CD4-positive, CD25-positive, alpha-beta regulatory T cell (primary cell): ENCODE data around the gene CLTA. TPM values are rescaled to one million over a fixed set of nuclear protein-coding genes. Genes with fewer than 3 reads are reported as not detected.
"Not testable (repeated sequence)": the region's sequence is repeated elsewhere in the genome, so short reads cannot be mapped to it uniquely, and the experiment has no call there.

Experiments used
- ATAC-seq, 2 donors: fragments of 150-1000 bp; cut with Tn5 transposase; one replicate each; pipeline ENCODE4 v1.10.0; 2021; ENCODE audit warnings: low read depth in 2 of 2, moderate number of reproducible peaks in 2 of 2, moderate library complexity in 1 of 2
- DNase-seq, 3 donors: peaks; one replicate each; pipeline versions ENCODE4 v3.0.0 to v3.0.0-alpha.2; 2012 to 2022; ENCODE audit warnings: mixed read lengths in 1 of 3
- H3K27ac ChIP-seq: one replicate; pipeline ENCODE4 v1.7.0; 2013; ENCODE audit warnings: mild to moderate bottlenecking, low read length; ENCODE audit not compliant: insufficient read depth, poor library complexity, severe bottlenecking
- H3K27me3 ChIP-seq: one replicate; pipeline ENCODE4 v1.7.0; 2013; ENCODE audit warnings: low read length; ENCODE audit not compliant: control insufficient read depth, insufficient read depth
- H3K36me3 ChIP-seq: one replicate; pipeline ENCODE4 v1.7.0; 2013; ENCODE audit warnings: mild to moderate bottlenecking, low read length, moderate library complexity; ENCODE audit not compliant: control insufficient read depth, insufficient read depth
- H3K4me1 ChIP-seq: 2 replicates; pipeline ENCODE4 v1.7.0; 2013; ENCODE audit warnings: mild to moderate bottlenecking, low read length; ENCODE audit not compliant: insufficient read depth, control insufficient read depth, poor library complexity, severe bottlenecking
- H3K4me3 ChIP-seq: one replicate; pipeline ENCODE4 v1.7.0; 2013; ENCODE audit warnings: low read depth, mild to moderate bottlenecking, low read length, moderate library complexity
- H3K9me3 ChIP-seq, 2 experiments: 1 replicate in 1 of 2; 2 replicates in 1 of 2; pipeline ENCODE4 v1.7.0; 2013; ENCODE audit warnings: low read length in 2 of 2, mild to moderate bottlenecking in 1 of 2, moderate library complexity in 1 of 2; ENCODE audit not compliant: control insufficient read depth in 2 of 2
- H3K27ac Mint-ChIP-seq, 3 donors: one replicate each; pipeline ENCODE4 v1.8.0; 2020 to 2022; ENCODE audit warnings: mild to moderate bottlenecking in 3 of 3, mixed read lengths in 3 of 3, moderate library complexity in 2 of 3
- H3K27me3 Mint-ChIP-seq: one replicate; pipeline ENCODE4 v1.8.0; 2022; ENCODE audit warnings: mild to moderate bottlenecking, mixed read lengths
- H3K36me3 Mint-ChIP-seq: one replicate; pipeline ENCODE4 v1.8.0; 2020; ENCODE audit warnings: mixed read lengths
- H3K4me1 Mint-ChIP-seq, 4 donors: one replicate each; pipeline ENCODE4 v1.8.0; 2020 to 2022; ENCODE audit warnings: mixed read lengths in 4 of 4, mild to moderate bottlenecking in 1 of 4
- H3K4me3 Mint-ChIP-seq, 4 donors: one replicate each; pipeline ENCODE4 v1.8.0; 2020 to 2022; ENCODE audit warnings: mild to moderate bottlenecking in 4 of 4, mixed read lengths in 4 of 4, moderate library complexity in 3 of 4
- H3K9me3 Mint-ChIP-seq, 7 donors: one replicate each; pipeline ENCODE4 v1.8.0; 2020 to 2022; ENCODE audit warnings: mixed read lengths in 7 of 7, mild to moderate bottlenecking in 3 of 7, moderate library complexity in 2 of 7
- polyA plus RNA-seq, 4 donors: library from polyadenylated mRNA; unstranded; fragments of 300-500 nt; fragmentation: Illumina TruSeq; gene quantifications; one replicate each; pipeline ENCODE4 v1.2.3, GENCODE V29; 2021
- total RNA-seq: library from RNA; stranded (reverse); gene quantifications from one replicate; pipeline ENCODE4 v1.2.3, GENCODE V29; 2022

Gene CLTA
- total and polyA plus RNA-seq, 5 donors from 2014 or later: 46.7 to 175 (median 163) TPM

- H3K27ac ChIP-seq, H3K9me3 ChIP-seq, H3K4me1 ChIP-seq, H3K4me3 Mint-ChIP-seq, H3K4me3 ChIP-seq, H3K27me3 Mint-ChIP-seq, H3K9me3 Mint-ChIP-seq, ATAC-seq, H3K27me3 ChIP-seq, DNase-seq: not testable (repeated sequence)
- Mint-ChIP-seq H3K4me1 (peaks cover 0 to 20% (median 13%) of the 10 kb centered on the region in 4 donors), H3K27ac (peak overlapping the region in 1 of 3 donors; percentile 18), H3K36me3 (peaks cover 45% of the 10 kb centered on the region)
- H3K36me3 ChIP-seq: peaks cover 22% of the 10 kb centered on the region
These were observed 31.2 kb upstream of the CLTA start for GRCh38 chr9:36159509-36159908.

- not testable (repeated sequence) for H3K4me1 ChIP-seq, DNase-seq, H3K4me3 Mint-ChIP-seq, H3K4me3 ChIP-seq, H3K27me3 Mint-ChIP-seq, H3K27me3 ChIP-seq, ATAC-seq, H3K27ac ChIP-seq, H3K9me3 ChIP-seq, H3K9me3 Mint-ChIP-seq
- H3K4me1 Mint-ChIP-seq: peaks cover 0 to 19% (median 9%) of the 10 kb centered on the region in 4 donors
- H3K36me3 ChIP-seq: peaks cover 20% of the 10 kb centered on the region
- peak overlapping the region in 1 of 3 donors; percentile 81 for H3K27ac Mint-ChIP-seq
- H3K36me3 Mint-ChIP-seq: peaks cover 41% of the 10 kb centered on the region
These were observed 30.6 kb upstream of the CLTA start for GRCh38 chr9:36160126-36160525.

- Mint-ChIP-seq H3K36me3 (peaks cover 41% of the 10 kb centered on the region), H3K4me3 (peak overlapping the region in 1 of 4 donors; percentile 58), H3K4me1 (peaks cover 0 to 19% (median 9%) of the 10 kb centered on the region in 4 donors), H3K27ac (peak overlapping the region in 2 of 3 donors; percentile 21 to 80), H3K27me3 (no peaks in the 10 kb centered on the region), H3K9me3 (peaks cover 0 to 2% (median 0%) of the 10 kb centered on the region in 7 donors)
- no peaks in the 10 kb centered on the region for H3K27me3 ChIP-seq
- no peak overlapping the region for H3K4me3 ChIP-seq
- H3K4me1 ChIP-seq: peaks cover 4% of the 10 kb centered on the region
- ATAC-seq: no peak
- no peak for DNase-seq
- H3K9me3 ChIP-seq: no peaks in the 10 kb centered on the region
- H3K27ac ChIP-seq: no peak overlapping the region
- peaks cover 17% of the 10 kb centered on the region for H3K36me3 ChIP-seq
These were observed 29.5 kb upstream of the CLTA start for GRCh38 chr9:36161187-36161586.

GRCh38 chr9:36162211-36162738 is 28.4 kb upstream of the CLTA start:
- no peak overlapping the region for H3K4me3 Mint-ChIP-seq
- peaks cover 38% of the 10 kb centered on the region for H3K36me3 Mint-ChIP-seq
- DNase-seq (no peak), ATAC-seq (no peak)
- Histone ChIP-seq H3K36me3 (peaks cover 12% of the 10 kb centered on the region), H3K9me3 (no peaks in the 10 kb centered on the region), H3K4me1 (peaks cover 11% of the 10 kb centered on the region), H3K27me3 (no peaks in the 10 kb centered on the region), H3K4me3 (no peak overlapping the region), H3K27ac (no peak overlapping the region)
- H3K4me1 Mint-ChIP-seq: peaks cover 0 to 26% (median 13%) of the 10 kb centered on the region in 4 donors
- no peaks in the 10 kb centered on the region for H3K9me3 Mint-ChIP-seq
- H3K27ac Mint-ChIP-seq: peak overlapping the region in 2 of 3 donors; percentile 43 to 55
- no peaks in the 10 kb centered on the region for H3K27me3 Mint-ChIP-seq

- Mint-ChIP-seq H3K27ac (peak overlapping the region in 1 of 3 donors; percentile 83), H3K27me3 (no peaks in the 10 kb centered on the region), H3K9me3 (no peaks in the 10 kb centered on the region), H3K4me3 (no peak overlapping the region), H3K36me3 (peaks cover 35% of the 10 kb centered on the region), H3K4me1 (peaks cover 0 to 26% (median 12%) of the 10 kb centered on the region in 4 donors)
- H3K9me3 ChIP-seq: no peaks in the 10 kb centered on the region
- ATAC-seq: no peak
- H3K36me3 ChIP-seq: peaks cover 12% of the 10 kb centered on the region
- H3K4me3 ChIP-seq: no peak overlapping the region
- H3K27ac ChIP-seq: no peak overlapping the region
- no peak for DNase-seq
- H3K4me1 ChIP-seq: peaks cover 11% of the 10 kb centered on the region
- no peaks in the 10 kb centered on the region for H3K27me3 ChIP-seq
These were observed 27.5 kb upstream of the CLTA start for GRCh38 chr9:36163049-36163785.

GRCh38 chr9:36163786-36164170 is 26.9 kb upstream of the CLTA start:
- Mint-ChIP-seq H3K9me3 (no peaks in the 10 kb centered on the region), H3K4me1 (peaks cover 0 to 22% (median 10%) of the 10 kb centered on the region in 4 donors), H3K27me3 (no peaks in the 10 kb centered on the region), H3K4me3 (no peak overlapping the region), H3K27ac (peak overlapping the region in 1 of 3 donors; percentile 83), H3K36me3 (peaks cover 31% of the 10 kb centered on the region)
- H3K4me1 ChIP-seq: peaks cover 11% of the 10 kb centered on the region
- no peaks in the 10 kb centered on the region for H3K27me3 ChIP-seq
- no peak for ATAC-seq
- no peak for DNase-seq
- no peak overlapping the region for H3K4me3 ChIP-seq
- H3K36me3 ChIP-seq: peaks cover 9% of the 10 kb centered on the region
- H3K27ac ChIP-seq: no peak overlapping the region
- H3K9me3 ChIP-seq: no peaks in the 10 kb centered on the region

- Mint-ChIP-seq H3K9me3 (no peaks in the 10 kb centered on the region), H3K27ac (peak overlapping the region in 1 of 3 donors; percentile 83), H3K4me1 (peaks cover 0 to 21% (median 9%) of the 10 kb centered on the region in 4 donors), H3K27me3 (no peaks in the 10 kb centered on the region), H3K36me3 (peaks cover 25% of the 10 kb centered on the region), H3K4me3 (peak overlapping the region in 1 of 4 donors; percentile 32)
- Histone ChIP-seq H3K4me3 (no peak overlapping the region), H3K36me3 (peaks cover 7% of the 10 kb centered on the region), H3K27ac (no peak overlapping the region), H3K9me3 (no peaks in the 10 kb centered on the region), H3K27me3 (no peaks in the 10 kb centered on the region), H3K4me1 (peaks cover 11% of the 10 kb centered on the region)
- no peak for DNase-seq
- no peak for ATAC-seq
These were observed 26.3 kb upstream of the CLTA start for GRCh38 chr9:36164372-36164771.
